K562 (cell line): ENCODE data around the gene C2orf69. TPM values are rescaled to one million over a fixed set of nuclear protein-coding genes. Genes with fewer than 3 reads are reported as not detected.

ENCODE experiments used
- CEBPG ChIP-seq, 3 experiments: fragments of 200-800 bp in 1 of 3; sonication (Bioruptor generic) in 1 of 3; sonication (generic) in 1 of 3; formaldehyde crosslinking in 1 of 3; IDR thresholded peaks in 2 of 3; conservative IDR thresholded peaks in 1 of 3; 2 replicates each; pipeline versions ENCODE4 v1.6.1 to v1.8.0; 2016 to 2022; ENCODE audit warnings: missing compliant biosample characterization in 2 of 3, missing genetic modification characterization in 2 of 3, mild to moderate bottlenecking in 1 of 3, missing genetic modification reagents in 1 of 3
- ELF1 ChIP-seq: fragments of 200-800 bp; sonication (Bioruptor generic); IDR thresholded peaks from 2 replicates; pipeline ENCODE4 v1.6.1; 2016; ENCODE audit warnings: missing genetic modification characterization, missing compliant biosample characterization
- ETV6 ChIP-seq, 3 experiments: fragments of 150-350 bp in 1 of 3; sonication (generic) in 1 of 3; formaldehyde crosslinking in 1 of 3; IDR thresholded peaks; 2 replicates each; pipeline versions ENCODE4 v1.6.1 to v1.8.0; 2014 to 2022; ENCODE audit warnings: borderline replicate concordance in 2 of 3, low read depth in 2 of 3, antibody characterized with exemption in 1 of 3, low read length in 1 of 3, mild to moderate bottlenecking in 1 of 3, missing genetic modification reagents in 1 of 3
- FOSL1 ChIP-seq: fragments of 200-800 bp; sonication (Bioruptor generic); conservative IDR thresholded peaks from 2 replicates; pipeline ENCODE4 v1.6.1; 2016; ENCODE audit warnings: missing genetic modification characterization, missing compliant biosample characterization
- FOXM1 ChIP-seq, 2 experiments: fragments of 450-650 bp in 1 of 2; sonication (generic) in 1 of 2; formaldehyde crosslinking in 1 of 2; IDR thresholded peaks; 2 replicates each; pipeline versions ENCODE4 v1.6.1 to v1.9.0; 2017 to 2022; ENCODE audit warnings: low read depth in 2 of 2, mild to moderate bottlenecking in 2 of 2, missing genetic modification reagents in 1 of 2, moderate library complexity in 1 of 2
- MYC ChIP-seq, 2 experiments: fragments of 250-450 bp in 1 of 2; sonication (Bioruptor Pico) in 1 of 2; IDR thresholded peaks; 2 replicates each; pipeline versions ENCODE4 v1.5.1 to v1.6.1; 2012 to 2021; ENCODE audit warnings: low read depth in 2 of 2, borderline replicate concordance in 1 of 2, improper control_type of control experiment in 1 of 2, low read length in 1 of 2, mild to moderate bottlenecking in 1 of 2, moderate library complexity in 1 of 2
- NR2C2 ChIP-seq, 2 experiments: fragments of 200-800 bp in 1 of 2; sonication (Bioruptor generic) in 1 of 2; sonication (generic) in 1 of 2; formaldehyde crosslinking in 1 of 2; IDR thresholded peaks; 2 replicates each; pipeline versions ENCODE4 v1.6.1 to v1.8.0; 2016 to 2022; ENCODE audit warnings: mild to moderate bottlenecking in 1 of 2, missing compliant biosample characterization in 1 of 2, missing genetic modification characterization in 1 of 2, missing genetic modification reagents in 1 of 2
- PML ChIP-seq: IDR thresholded peaks from 2 replicates; pipeline ENCODE4 v1.6.1; 2012; ENCODE audit warnings: low read length, inconsistent platforms
- POLR2A ChIP-seq: fragments of 450-650 bp; conservative IDR thresholded peaks from 2 replicates; pipeline ENCODE4 v1.6.1; 2016
- POU5F1 ChIP-seq: fragments of 150-350 bp; IDR thresholded peaks from 2 replicates; pipeline ENCODE4 v1.6.1; 2014; ENCODE audit warnings: borderline replicate concordance, low read length, low read depth, mild to moderate bottlenecking; ENCODE audit not compliant: partially characterized antibody
- ZNF785 ChIP-seq: fragments of 250-450 bp; sonication (Bioruptor Pico); IDR thresholded peaks from 2 replicates; pipeline ENCODE4 v1.4.0; 2020; ENCODE audit warnings: mild to moderate bottlenecking
- polyA plus RNA-seq, 8 experiments: library from polyadenylated mRNA; depleted of rRNA in 4 of 8; stranded (reverse) in 5 of 8; unstranded in 3 of 8; fragments of >200 nt; fragmentation: Nextera tagmentation in 2 of 8; fragmentation: Illumina TruSeq in 1 of 8; extraction: Ambion mirVana in 2 of 8; extraction: Trizol in 1 of 8; gene quantifications; 2 replicates each; pipeline versions ENCODE4 v1.2.1 to v1.2.3, GENCODE V29; 2011 to 2014; ENCODE audit warnings: inconsistent platforms in 1 of 8, missing spikeins in 1 of 8
- total RNA-seq, 7 experiments: library from RNA; depleted of rRNA in 6 of 7; stranded (reverse); fragments of >200 nt in 6 of 7; fragmentation: Illumina TruSeq in 2 of 7; extraction: Trizol in 2 of 7; gene quantifications; 2 replicates each; pipeline versions ENCODE4 v1.2.1 to v1.2.3, GENCODE V29; 2011 to 2021; ENCODE audit warnings: low replicate concordance in 1 of 7
- TF ChIP-seq, protein P1 (sequence below): fragments of 150-350 bp; IDR thresholded peaks from 2 replicates; pipeline ENCODE4 v1.6.1; 2014; ENCODE audit warnings: low read depth, mild to moderate bottlenecking, low read length, borderline replicate concordance
- TF ChIP-seq, protein P2 (sequence below): sonication (generic); formaldehyde crosslinking; IDR thresholded peaks from 2 replicates; pipeline ENCODE4 v1.8.0; 2022; ENCODE audit warnings: mild to moderate bottlenecking, missing genetic modification reagents
- TF ChIP-seq, protein P3 (sequence below): fragments of 200-800 bp; sonication (Bioruptor generic); IDR thresholded peaks from 2 replicates; pipeline ENCODE4 v1.6.1; 2017; ENCODE audit warnings: missing genetic modification characterization, missing compliant biosample characterization
- TF ChIP-seq, protein P4 (sequence below): sonication (generic); formaldehyde crosslinking; IDR thresholded peaks from 2 replicates; pipeline ENCODE4 v1.8.0; 2022; ENCODE audit warnings: missing genetic modification reagents, mild to moderate bottlenecking, borderline replicate concordance

Gene C2orf69
- total and polyA plus RNA-seq, 9 of the 15 experiments (the other 6 are each of a cell fraction or from before 2014, with no cell fraction given), result 3.4 to 9.8 (median 5.7) TPM

DNA sequence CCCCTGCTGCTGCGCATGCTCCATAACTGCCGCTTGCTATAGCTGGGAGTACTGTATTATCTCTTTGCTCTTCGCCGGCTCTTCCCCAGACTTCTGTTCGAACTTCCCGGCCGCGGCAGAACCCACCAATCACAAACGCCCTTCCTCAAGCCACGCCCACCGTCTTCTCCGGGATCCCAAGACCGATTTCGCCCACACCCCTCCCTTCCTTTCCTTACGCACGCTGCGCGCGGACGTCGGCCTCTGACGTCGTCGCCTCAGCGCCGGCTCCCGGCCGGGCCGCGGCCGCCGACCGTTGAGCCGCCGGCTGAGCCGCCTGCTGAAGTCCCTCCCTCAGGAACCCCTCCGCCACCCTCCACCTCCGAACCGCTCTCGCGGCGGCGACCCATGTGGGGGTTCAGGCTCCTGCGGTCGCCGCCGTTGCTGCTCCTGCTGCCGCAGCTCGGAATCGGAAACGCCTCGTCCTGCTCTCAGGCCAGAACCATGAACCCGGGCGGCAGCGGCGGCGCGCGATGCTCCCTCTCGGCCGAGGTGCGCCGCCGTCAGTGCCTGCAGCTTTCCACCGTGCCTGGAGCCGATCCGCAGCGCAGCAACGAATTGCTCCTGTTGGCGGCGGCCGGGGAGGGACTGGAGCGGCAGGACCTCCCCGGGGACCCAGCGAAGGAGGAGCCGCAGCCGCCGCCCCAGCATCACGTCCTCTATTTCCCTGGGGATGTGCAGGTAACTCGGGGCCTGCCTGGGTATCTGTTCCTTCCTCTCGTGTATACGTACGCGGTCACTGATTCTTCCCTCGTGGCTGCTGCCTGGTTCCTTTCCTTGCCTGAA, at the start of gene C2orf69 (continued):
- TF ChIP-seq, protein P1, sequence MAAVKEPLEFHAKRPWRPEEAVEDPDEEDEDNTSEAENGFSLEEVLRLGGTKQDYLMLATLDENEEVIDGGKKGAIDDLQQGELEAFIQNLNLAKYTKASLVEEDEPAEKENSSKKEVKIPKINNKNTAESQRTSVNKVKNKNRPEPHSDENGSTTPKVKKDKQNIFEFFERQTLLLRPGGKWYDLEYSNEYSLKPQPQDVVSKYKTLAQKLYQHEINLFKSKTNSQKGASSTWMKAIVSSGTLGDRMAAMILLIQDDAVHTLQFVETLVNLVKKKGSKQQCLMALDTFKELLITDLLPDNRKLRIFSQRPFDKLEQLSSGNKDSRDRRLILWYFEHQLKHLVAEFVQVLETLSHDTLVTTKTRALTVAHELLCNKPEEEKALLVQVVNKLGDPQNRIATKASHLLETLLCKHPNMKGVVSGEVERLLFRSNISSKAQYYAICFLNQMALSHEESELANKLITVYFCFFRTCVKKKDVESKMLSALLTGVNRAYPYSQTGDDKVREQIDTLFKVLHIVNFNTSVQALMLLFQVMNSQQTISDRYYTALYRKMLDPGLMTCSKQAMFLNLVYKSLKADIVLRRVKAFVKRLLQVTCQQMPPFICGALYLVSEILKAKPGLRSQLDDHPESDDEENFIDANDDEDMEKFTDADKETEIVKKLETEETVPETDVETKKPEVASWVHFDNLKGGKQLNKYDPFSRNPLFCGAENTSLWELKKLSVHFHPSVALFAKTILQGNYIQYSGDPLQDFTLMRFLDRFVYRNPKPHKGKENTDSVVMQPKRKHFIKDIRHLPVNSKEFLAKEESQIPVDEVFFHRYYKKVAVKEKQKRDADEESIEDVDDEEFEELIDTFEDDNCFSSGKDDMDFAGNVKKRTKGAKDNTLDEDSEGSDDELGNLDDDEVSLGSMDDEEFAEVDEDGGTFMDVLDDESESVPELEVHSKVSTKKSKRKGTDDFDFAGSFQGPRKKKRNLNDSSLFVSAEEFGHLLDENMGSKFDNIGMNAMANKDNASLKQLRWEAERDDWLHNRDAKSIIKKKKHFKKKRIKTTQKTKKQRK, result no peak
- TF ChIP-seq FOXM1 (IDR thresholded peaks at IDR 0.05; ENCODE audit: low read depth), result peak; percentile 99
- peak; percentile 87 for TF ChIP-seq FOXM1 (CRISPR knock-in tag; IDR thresholded peaks at IDR 0.05; ENCODE audit: low read depth)
- peak; percentile 44; the same call in 1 of the 2 replicates for TF ChIP-seq PML
- no peak for TF ChIP-seq POU5F1
- no peak for TF ChIP-seq ZNF785
- TF ChIP-seq, protein P2, sequence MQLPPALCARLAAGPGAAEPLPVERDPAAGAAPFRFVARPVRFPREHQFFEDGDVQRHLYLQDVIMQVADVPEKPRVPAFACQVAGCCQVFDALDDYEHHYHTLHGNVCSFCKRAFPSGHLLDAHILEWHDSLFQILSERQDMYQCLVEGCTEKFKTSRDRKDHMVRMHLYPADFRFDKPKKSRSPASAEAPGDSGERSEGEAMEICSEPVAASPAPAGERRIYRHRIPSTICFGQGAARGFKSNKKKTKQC (CRISPR knock-in tag), result peak; percentile 35
- no peak for TF ChIP-seq CEBPG (CRISPR knock-in tag; IDR thresholded peaks at IDR 0.05)
- TF ChIP-seq CEBPG (tag; conservative IDR thresholded peaks at IDR 0.05 in 1 of 2, IDR thresholded peaks at IDR 0.05 in 1 of 2), result no peak
- TF ChIP-seq, protein P3, sequence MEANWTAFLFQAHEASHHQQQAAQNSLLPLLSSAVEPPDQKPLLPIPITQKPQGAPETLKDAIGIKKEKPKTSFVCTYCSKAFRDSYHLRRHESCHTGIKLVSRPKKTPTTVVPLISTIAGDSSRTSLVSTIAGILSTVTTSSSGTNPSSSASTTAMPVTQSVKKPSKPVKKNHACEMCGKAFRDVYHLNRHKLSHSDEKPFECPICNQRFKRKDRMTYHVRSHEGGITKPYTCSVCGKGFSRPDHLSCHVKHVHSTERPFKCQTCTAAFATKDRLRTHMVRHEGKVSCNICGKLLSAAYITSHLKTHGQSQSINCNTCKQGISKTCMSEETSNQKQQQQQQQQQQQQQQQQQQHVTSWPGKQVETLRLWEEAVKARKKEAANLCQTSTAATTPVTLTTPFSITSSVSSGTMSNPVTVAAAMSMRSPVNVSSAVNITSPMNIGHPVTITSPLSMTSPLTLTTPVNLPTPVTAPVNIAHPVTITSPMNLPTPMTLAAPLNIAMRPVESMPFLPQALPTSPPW (CRISPR knock-in tag), result peak; percentile 98
- peak; percentile 89 for TF ChIP-seq POLR2A
- TF ChIP-seq, protein P4, sequence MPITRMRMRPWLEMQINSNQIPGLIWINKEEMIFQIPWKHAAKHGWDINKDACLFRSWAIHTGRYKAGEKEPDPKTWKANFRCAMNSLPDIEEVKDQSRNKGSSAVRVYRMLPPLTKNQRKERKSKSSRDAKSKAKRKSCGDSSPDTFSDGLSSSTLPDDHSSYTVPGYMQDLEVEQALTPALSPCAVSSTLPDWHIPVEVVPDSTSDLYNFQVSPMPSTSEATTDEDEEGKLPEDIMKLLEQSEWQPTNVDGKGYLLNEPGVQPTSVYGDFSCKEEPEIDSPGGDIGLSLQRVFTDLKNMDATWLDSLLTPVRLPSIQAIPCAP, result no peak
- TF ChIP-seq MYC (IDR thresholded peaks at IDR 0.05; ENCODE audit: low read depth, low read length), result peak; percentile 65; the same call in 1 of the 2 replicates
- TF ChIP-seq MYC (CRISPR knock-in tag; IDR thresholded peaks at IDR 0.05; ENCODE audit: borderline replicate concordance, low read depth), result 0 out of 2 replicates have a peak, but pooled peaks have one; percentile 39
- no peak for TF ChIP-seq NR2C2 (CRISPR knock-in tag; IDR thresholded peaks at IDR 0.05)
- TF ChIP-seq NR2C2 (tag; IDR thresholded peaks at IDR 0.05), result peak; percentile 43; the same call in 1 of the 2 replicates
- TF ChIP-seq ETV6 (IDR thresholded peaks at IDR 0.05; ENCODE audit: borderline replicate concordance in 1 of 2, low read depth in 2 of 2, low read length in 1 of 2), result no peak
- no peak for TF ChIP-seq ETV6 (CRISPR knock-in tag; IDR thresholded peaks at IDR 0.05; ENCODE audit: borderline replicate concordance)
- 0 out of 2 replicates have a peak, but pooled peaks have one; percentile 41 for TF ChIP-seq FOSL1
- no peak for TF ChIP-seq ELF1 (tag)
